CD4-positive, alpha-beta T cell treated with Interleukin-2 at 100 ng/mL for 4 hours (primary cell): ENCODE data around the gene CACNA2D1.

Experiments
- DNase-seq: peaks from one replicate; pipeline ENCODE4 v3.0.0-alpha.2; 2020; ENCODE audit warnings: low spot score

CACNA2D1 gene

GRCh38 chr7:82343716-82344115 lies 99.9 kb downstream of the CACNA2D1 start:
- DNase-seq, result no peak

GRCh38 chr7:82339958-82340357 lies 103.6 kb downstream of the CACNA2D1 start:
- no peak for DNase-seq

- no peak for DNase-seq
Measured at GRCh38 chr7:82335927-82336326, 107.7 kb downstream of the CACNA2D1 start.

- DNase-seq, result no peak
Measured at GRCh38 chr7:82335001-82335400, 108.6 kb downstream of the CACNA2D1 start.

- DNase-seq, result no peak
Measured at GRCh38 chr7:82331234-82331633, 112.3 kb downstream of the CACNA2D1 start.

- no peak for DNase-seq
Measured at GRCh38 chr7:82330706-82331215, 112.8 kb downstream of the CACNA2D1 start.

GRCh38 chr7:82327898-82328297 lies 115.7 kb downstream of the CACNA2D1 start:
- no peak for DNase-seq

GRCh38 chr7:82325416-82325815 lies 118.2 kb downstream of the CACNA2D1 start:
- no peak for DNase-seq

GRCh38 chr7:82323806-82324205 lies 119.8 kb downstream of the CACNA2D1 start:
- no peak for DNase-seq

- DNase-seq, result no peak
Measured at GRCh38 chr7:82319674-82320118, 123.9 kb downstream of the CACNA2D1 start.

GRCh38 chr7:82318786-82319185 lies 124.8 kb downstream of the CACNA2D1 start:
- DNase-seq, result no peak

- DNase-seq, result no peak
Measured at GRCh38 chr7:82317760-82318159, 125.8 kb downstream of the CACNA2D1 start.

GRCh38 chr7:82317257-82317721 lies 126.3 kb downstream of the CACNA2D1 start:
- no peak for DNase-seq

- DNase-seq, result no peak
Measured at GRCh38 chr7:82313269-82313668, 130.3 kb downstream of the CACNA2D1 start.

- no peak for DNase-seq
Measured at GRCh38 chr7:82312646-82313045, 130.9 kb downstream of the CACNA2D1 start.

- DNase-seq, result no peak
Measured at GRCh38 chr7:82305347-82306005, 138.1 kb downstream of the CACNA2D1 start.

GRCh38 chr7:82294865-82295264 lies 148.7 kb downstream of the CACNA2D1 start:
- DNase-seq, result no peak

GRCh38 chr7:82294382-82294784 lies 149.2 kb downstream of the CACNA2D1 start:
- no peak for DNase-seq

- no peak for DNase-seq
Measured at GRCh38 chr7:82293467-82293866, 150.1 kb downstream of the CACNA2D1 start.

GRCh38 chr7:82291931-82292330 lies 151.6 kb downstream of the CACNA2D1 start:
- DNase-seq, result no peak

GRCh38 chr7:82289889-82290288 lies 153.7 kb downstream of the CACNA2D1 start:
- no peak for DNase-seq

- DNase-seq, result no peak
Measured at GRCh38 chr7:82289152-82289535, 154.4 kb downstream of the CACNA2D1 start.

- DNase-seq, result no peak
Measured at GRCh38 chr7:82286798-82287140, 156.8 kb downstream of the CACNA2D1 start.
